Colonic mucosa (tissue), 4 donors: Measurements from ENCODE around the gene CCDC34. TPM values are rescaled to one million over a fixed set of nuclear protein-coding genes. Genes with fewer than 3 reads are reported as not detected.

ENCODE experiments used
- DNase-seq: peaks from one replicate; pipeline ENCODE4 v3.0.0-alpha.2; 2020
- H3K27ac ChIP-seq: fragments of 200-600 bp; one replicate; pipeline ENCODE4 v1.8.0; 2021
- H3K27me3 ChIP-seq: fragments of 200-600 bp; one replicate; pipeline ENCODE4 v1.8.0; 2021
- H3K36me3 ChIP-seq: fragments of 200-600 bp; one replicate; pipeline ENCODE4 v1.8.0; 2021
- H3K4me1 ChIP-seq: fragments of 200-600 bp; one replicate; pipeline ENCODE4 v1.8.0; 2021; ENCODE audit warnings: mild to moderate bottlenecking
- H3K4me3 ChIP-seq: fragments of 200-600 bp; one replicate; pipeline ENCODE4 v1.8.0; 2021
- H3K9ac ChIP-seq, 2 donors: one replicate each; pipeline ENCODE4 v1.7.0; 2013; ENCODE audit warnings: control low read depth in 2 of 2, low read depth in 2 of 2, low read length in 2 of 2
- H3K9me3 ChIP-seq: fragments of 200-600 bp; one replicate; pipeline ENCODE4 v1.8.0; 2021
- CTCF ChIP-seq: fragments of 200-600 bp; IDR thresholded peaks from one replicate; pipeline ENCODE4 v1.8.0; 2022; ENCODE audit warnings: antibody characterized with exemption, mild to moderate bottlenecking
- intact Hi-C: fragments of 100-400 bp; cut with DNase I; formaldehyde crosslinking; loops from one replicate; pipeline ENCODE4 v1.14.1; 2022
- total RNA-seq, 2 donors: library from RNA; stranded (reverse); fragmentation: NEBNext Ultra II Directional in 1 of 2; extraction: Animal tissue kit (Norgen Biotek cat#: 25700) in 1 of 2; gene quantifications; one replicate each; pipeline ENCODE4 v1.2.1, GENCODE V29; 2021
- donor health status: healthy.
- donor health status: DM: no; HTN: no; CAD: no.
- donor health status: DM: no; HTN: no; CAD: no.

CCDC34 gene
- total RNA-seq, 2 donors from 2014 or later, result 10.2 to 25.6 TPM

GRCh38 chr11:27392278-27393114 is 29.5 kb upstream of the CCDC34 start:
- Histone ChIP-seq H3K27me3 (no peaks in the 10 kb centered on the region), H3K9ac (peak overlapping the region in 1 of 2 donors; percentile 35), H3K4me1 (peaks cover 24% of the 10 kb centered on the region), H3K4me3 (no peak overlapping the region), H3K27ac (peak overlapping the region; percentile 31), H3K9me3 (no peaks in the 10 kb centered on the region), H3K36me3 (no peaks in the 10 kb centered on the region)
- TF ChIP-seq CTCF, result no peak
- no peak for DNase-seq
- intact Hi-C loops, result loop anchor here (10.0 kb wide), 1 partner anchor 62 kb away; no protein-coding TSS in a partner anchor

- Histone ChIP-seq H3K9me3 (no peaks in the 10 kb centered on the region), H3K36me3 (no peaks in the 10 kb centered on the region), H3K27me3 (no peaks in the 10 kb centered on the region), H3K4me3 (no peak overlapping the region), H3K27ac (no peak overlapping the region), H3K4me1 (peaks cover 17% of the 10 kb centered on the region), H3K9ac (peak overlapping the region in 1 of 2 donors; percentile 7)
- no peak for DNase-seq
- no peak for TF ChIP-seq CTCF
- intact Hi-C loops, result loop anchor here (10.0 kb wide), 1 partner anchor 63 kb away; no protein-coding TSS in a partner anchor
Observed at GRCh38 chr11:27391331-27392015, 28.5 kb upstream of the CCDC34 start.

- Histone ChIP-seq H3K9me3 (no peaks in the 10 kb centered on the region), H3K36me3 (no peaks in the 10 kb centered on the region), H3K27ac (peak overlapping the region; percentile 8), H3K4me3 (no peak overlapping the region), H3K9ac (no peak overlapping the region), H3K4me1 (peaks cover 14% of the 10 kb centered on the region), H3K27me3 (no peaks in the 10 kb centered on the region)
- intact Hi-C loops, result loop anchor here (10.0 kb wide), 1 partner anchor 64 kb away; no protein-coding TSS in a partner anchor
- TF ChIP-seq CTCF, result no peak
- DNase-seq, result no peak
Observed at GRCh38 chr11:27390318-27391295, 27.6 kb upstream of the CCDC34 start.

- TF ChIP-seq CTCF, result no peak
- Histone ChIP-seq H3K36me3 (no peaks in the 10 kb centered on the region), H3K9me3 (no peaks in the 10 kb centered on the region), H3K4me1 (peaks cover 3% of the 10 kb centered on the region), H3K27ac (peak overlapping the region; percentile 33), H3K9ac (no peak overlapping the region), H3K27me3 (no peaks in the 10 kb centered on the region), H3K4me3 (no peak overlapping the region)
- intact Hi-C loops, result no loop called here
- DNase-seq, result no peak
Observed at GRCh38 chr11:27388869-27389268, 25.9 kb upstream of the CCDC34 start.

GRCh38 chr11:27388001-27388400 is 25.0 kb upstream of the CCDC34 start:
- intact Hi-C loops, result no loop called here
- Histone ChIP-seq H3K4me1 (peaks cover 3% of the 10 kb centered on the region), H3K27me3 (no peaks in the 10 kb centered on the region)

More at GRCh38 chr11:27388001-27388400, 25.0 kb upstream of the CCDC34 start:
- no peaks in the 10 kb centered on the region for H3K9me3 ChIP-seq
- no peak for DNase-seq
- H3K36me3 ChIP-seq, result no peaks in the 10 kb centered on the region
- H3K9ac ChIP-seq, result no peak overlapping the region
- no peak for TF ChIP-seq CTCF
- no peak overlapping the region for H3K4me3 ChIP-seq
- no peak overlapping the region for H3K27ac ChIP-seq
